Osteocyte (in vitro differentiated cells): Measurements from ENCODE around the gene TMEM233. TPM values are rescaled to one million over a fixed set of nuclear protein-coding genes. Genes with fewer than 3 reads are reported as not detected.

Source experiments
- DNase-seq: peaks from one replicate; pipeline ENCODE4 v3.0.0; 2021; ENCODE audit warnings: mixed read lengths; ENCODE audit not compliant: unreplicated experiment; ENCODE audit errors: extremely low spot score
- H3K27ac Mint-ChIP-seq: one replicate; pipeline ENCODE4 v1.8.0; 2021; ENCODE audit warnings: mild to moderate bottlenecking, mixed read lengths; ENCODE audit not compliant: unreplicated experiment
- H3K27me3 Mint-ChIP-seq: one replicate; pipeline ENCODE4 v1.8.0; 2021; ENCODE audit warnings: mixed read lengths; ENCODE audit not compliant: unreplicated experiment
- H3K36me3 Mint-ChIP-seq: one replicate; pipeline ENCODE4 v1.8.0; 2021; ENCODE audit warnings: mixed read lengths; ENCODE audit not compliant: unreplicated experiment
- H3K4me1 Mint-ChIP-seq: one replicate; pipeline ENCODE4 v1.8.0; 2021; ENCODE audit warnings: mixed read lengths; ENCODE audit not compliant: unreplicated experiment
- H3K4me3 Mint-ChIP-seq: one replicate; pipeline ENCODE4 v1.8.0; 2021; ENCODE audit warnings: mild to moderate bottlenecking, moderate library complexity, mixed read lengths; ENCODE audit not compliant: unreplicated experiment
- H3K9me3 Mint-ChIP-seq: one replicate; pipeline ENCODE4 v1.8.0; 2021; ENCODE audit warnings: mixed read lengths; ENCODE audit not compliant: unreplicated experiment
- CTCF ChIP-seq: fragments of 200-600 bp; sonication (generic); IDR thresholded peaks from 2 replicates; pipeline ENCODE4 v1.5.0; 2021; ENCODE audit warnings: antibody characterized with exemption, mild to moderate bottlenecking, moderate library complexity
- total RNA-seq: library from RNA; stranded (reverse); gene quantifications from 2 replicates; pipeline ENCODE4 v1.2.1, GENCODE V29; 2021

TMEM233 gene
- total RNA-seq, 1 donor from 2014 or later: not detected

- DNase-seq: no peak
- Mint-ChIP-seq H3K36me3 (no peaks in the 10 kb centered on the region), H3K4me3 (no peak overlapping the region), H3K27ac (no peak overlapping the region), H3K4me1 (no peaks in the 10 kb centered on the region), H3K9me3 (peaks cover 14% of the 10 kb centered on the region), H3K27me3 (no peaks in the 10 kb centered on the region)
- TF ChIP-seq CTCF: no peak
These were observed 28.2 kb upstream of the TMEM233 start for GRCh38 chr12:119565404-119565803.

GRCh38 chr12:119570771-119571170, 22.8 kb upstream of the TMEM233 start:
- H3K27me3 Mint-ChIP-seq: no peaks in the 10 kb centered on the region
- no peak for TF ChIP-seq CTCF

GRCh38 chr12:119573086-119573485, 20.5 kb upstream of the TMEM233 start:
- Mint-ChIP-seq H3K4me3 (no peak overlapping the region), H3K27me3 (no peaks in the 10 kb centered on the region), H3K36me3 (no peaks in the 10 kb centered on the region), H3K4me1 (no peaks in the 10 kb centered on the region), H3K9me3 (no peaks in the 10 kb centered on the region), H3K27ac (no peak overlapping the region)
- peak; percentile 23 for DNase-seq
- TF ChIP-seq CTCF: no peak

More at GRCh38 chr12:119570771-119571170, 22.8 kb upstream of the TMEM233 start:
- DNase-seq: no peak
- no peaks in the 10 kb centered on the region for H3K4me1 Mint-ChIP-seq
- H3K36me3 Mint-ChIP-seq: no peaks in the 10 kb centered on the region
- H3K9me3 Mint-ChIP-seq: peaks cover 8% of the 10 kb centered on the region
- no peak overlapping the region for H3K27ac Mint-ChIP-seq
- H3K4me3 Mint-ChIP-seq: no peak overlapping the region

- no peak for DNase-seq
- Mint-ChIP-seq H3K9me3 (no peaks in the 10 kb centered on the region), H3K36me3 (no peaks in the 10 kb centered on the region), H3K4me3 (no peak overlapping the region), H3K27me3 (no peaks in the 10 kb centered on the region), H3K4me1 (no peaks in the 10 kb centered on the region), H3K27ac (no peak overlapping the region)
- TF ChIP-seq CTCF: no peak
These were observed 19.3 kb upstream of the TMEM233 start for GRCh38 chr12:119574255-119574654.

GRCh38 chr12:119576118-119576810, 17.3 kb upstream of the TMEM233 start:
- Mint-ChIP-seq H3K4me3 (no peak overlapping the region), H3K4me1 (no peaks in the 10 kb centered on the region), H3K36me3 (no peaks in the 10 kb centered on the region), H3K9me3 (no peaks in the 10 kb centered on the region), H3K27ac (no peak overlapping the region), H3K27me3 (no peaks in the 10 kb centered on the region)
- DNase-seq: no peak
- TF ChIP-seq CTCF: no peak
